Stimulated activated CD4-positive, alpha-beta T cell treated with anti-CD3 and anti-CD28 coated beads, TNF-alpha, amount 100 ng/mL, for 48 hours (primary cell): ENCODE data around the gene C9orf40.

Experiments used
- DNase-seq, 3 donors: peaks; one replicate each; pipeline ENCODE4 v3.0.0-alpha.2; 2020; ENCODE audit warnings: low read depth in 3 of 3

The C9orf40 gene

GRCh38 chr9:74952201-74953151, at the start of gene C9orf40:
TSS of gene C9orf40 (minus strand) at chr9:74952912. CDS start at chr9:74952611, 301 bp downstream.
- DNase-seq: peak; percentile 81 to 89 (median 83)

- no peak for DNase-seq
Measured at GRCh38 chr9:75001719-75002421, 49.2 kb upstream of the C9orf40 start.

- DNase-seq: no peak
Measured at GRCh38 chr9:75000835-75001234, 48.1 kb upstream of the C9orf40 start.

GRCh38 chr9:74985041-74985440, 32.3 kb upstream of the C9orf40 start:
- no peak for DNase-seq

- no peak for DNase-seq
Measured at GRCh38 chr9:74983709-74984108, 31.0 kb upstream of the C9orf40 start.

GRCh38 chr9:74979844-74980243, 27.1 kb upstream of the C9orf40 start:
- DNase-seq: no peak

GRCh38 chr9:74977287-74977686, 24.6 kb upstream of the C9orf40 start:
- DNase-seq: no peak

- no peak for DNase-seq
Measured at GRCh38 chr9:74975538-74975937, 22.8 kb upstream of the C9orf40 start.

GRCh38 chr9:74974558-74974957, 21.8 kb upstream of the C9orf40 start:
- no peak for DNase-seq

- no peak for DNase-seq
Measured at GRCh38 chr9:74973714-74974113, 21.0 kb upstream of the C9orf40 start.

GRCh38 chr9:74963056-74963455, 10.3 kb upstream of the C9orf40 start:
- DNase-seq: no peak

GRCh38 chr9:74961496-74961895, 8.8 kb upstream of the C9orf40 start:
- no peak for DNase-seq

- DNase-seq: no peak
Measured at GRCh38 chr9:74960561-74960960, 7.8 kb upstream of the C9orf40 start.

- no peak for DNase-seq
Measured at GRCh38 chr9:74958587-74958986, 5.9 kb upstream of the C9orf40 start.

GRCh38 chr9:74953235-74953751, 581 bp upstream of the C9orf40 start:
- no peak for DNase-seq

- peak in 2 of 3 donors; percentile 9 to 32 for DNase-seq
Measured at GRCh38 chr9:74951725-74952151, 974 bp downstream of the C9orf40 start.

GRCh38 chr9:74951107-74951720, 1.5 kb downstream of the C9orf40 start:
- DNase-seq: no peak

GRCh38 chr9:74949859-74950855, 2.6 kb downstream of the C9orf40 start:
- DNase-seq: no peak

- DNase-seq: no peak
Measured at GRCh38 chr9:74948937-74949336, 3.8 kb downstream of the C9orf40 start.

GRCh38 chr9:74946686-74947085, 6.0 kb downstream of the C9orf40 start:
- no peak for DNase-seq

- peak in 2 of 3 donors; percentile 14 to 28 for DNase-seq
Measured at GRCh38 chr9:74942801-74943200, 9.9 kb downstream of the C9orf40 start.
